AG04449 (cell line): ENCODE data around the gene CDH18.

Experiments used
- CTCF ChIA-PET: fragments of 350-600 bp; formaldehyde crosslinking; extraction: SDS; loops from one replicate; lab custom pipeline; 2021; ENCODE audit warnings: antibody characterized with exemption; lab: Yijun Ruan, JAX
- POLR2A ChIA-PET: fragments of 400-600, 350-600 bp; formaldehyde crosslinking; extraction: SDS; loops from one replicate; lab custom pipeline; 2020; ENCODE audit warnings: antibody characterized with exemption, inconsistent platforms; lab: Yijun Ruan, JAX
- DNase-seq: peaks from one replicate; pipeline ENCODE4 v3.0.0-alpha.2; 2010; ENCODE audit warnings: low read depth, low spot score
- H3K4me3 ChIP-seq: 2 replicates; pipeline ENCODE4 v1.5.1; 2011; ENCODE audit warnings: low read depth, mild to moderate bottlenecking, control low read depth, low read length
- CTCF ChIP-seq: IDR thresholded peaks from one replicate; pipeline ENCODE4 v1.5.1; 2011; ENCODE audit warnings: mild to moderate bottlenecking, moderate library complexity, low read length, control low read depth, inconsistent platforms; ENCODE audit not compliant: insufficient read depth; ENCODE audit errors: missing control alignments

CDH18 gene

GRCh38 chr5:19927919-19928318 lies 60.1 kb downstream of the CDH18 start:
- H3K4me3 ChIP-seq = no peak overlapping the region
- no peak for TF ChIP-seq CTCF
- DNase-seq = no peak
- CTCF ChIA-PET = interaction anchor here (1.2 kb wide), 1 partner anchor 8 kb away, joined by 3 read pairs; no protein-coding TSS in a partner anchor
- POLR2A ChIA-PET = no interaction called here

- POLR2A ChIA-PET = no interaction called here
- TF ChIP-seq CTCF = no peak
- DNase-seq = no peak
- CTCF ChIA-PET = interaction anchor here (1.2 kb wide), 1 partner anchor 8 kb away, joined by 3 read pairs; no protein-coding TSS in a partner anchor
- H3K4me3 ChIP-seq = no peak overlapping the region
Observed at GRCh38 chr5:19927170-19927569, 60.8 kb downstream of the CDH18 start.

- ChIA-PET CTCF (no interaction called here), POLR2A (no interaction called here)
- H3K4me3 ChIP-seq = no peak overlapping the region
- no peak for TF ChIP-seq CTCF
- DNase-seq = no peak
Observed at GRCh38 chr5:19923742-19924141, 64.3 kb downstream of the CDH18 start.

GRCh38 chr5:19920761-19921160 lies 67.2 kb downstream of the CDH18 start:
- ChIA-PET POLR2A (no interaction called here), CTCF (interaction anchor here (1.1 kb wide), 1 partner anchor 10 kb away, joined by 3 read pairs; no protein-coding TSS in a partner anchor)
- TF ChIP-seq CTCF = no peak
- DNase-seq = no peak
- H3K4me3 ChIP-seq = no peak overlapping the region

- ChIA-PET CTCF (no interaction called here), POLR2A (no interaction called here)
- no peak for DNase-seq
- H3K4me3 ChIP-seq = no peak overlapping the region
- no peak for TF ChIP-seq CTCF
Observed at GRCh38 chr5:19918780-19919179, 69.2 kb downstream of the CDH18 start.

GRCh38 chr5:19917588-19918122 lies 70.3 kb downstream of the CDH18 start:
- no peak for TF ChIP-seq CTCF
- ChIA-PET POLR2A (no interaction called here), CTCF (no interaction called here)
- H3K4me3 ChIP-seq = no peak overlapping the region
- no peak for DNase-seq
